Measurements from ENCODE around the gene HOXB2. TPM values are rescaled to one million over a fixed set of nuclear protein-coding genes. Genes with fewer than 3 reads are reported as not detected.
A peak's percentile ranks its signal among the peaks of the same experiment; 100 is the strongest.

HOXB2 gene
- polyA plus RNA-seq, 3 donors: 5.0 to 33.9 (median 24.3) TPM

DNA sequence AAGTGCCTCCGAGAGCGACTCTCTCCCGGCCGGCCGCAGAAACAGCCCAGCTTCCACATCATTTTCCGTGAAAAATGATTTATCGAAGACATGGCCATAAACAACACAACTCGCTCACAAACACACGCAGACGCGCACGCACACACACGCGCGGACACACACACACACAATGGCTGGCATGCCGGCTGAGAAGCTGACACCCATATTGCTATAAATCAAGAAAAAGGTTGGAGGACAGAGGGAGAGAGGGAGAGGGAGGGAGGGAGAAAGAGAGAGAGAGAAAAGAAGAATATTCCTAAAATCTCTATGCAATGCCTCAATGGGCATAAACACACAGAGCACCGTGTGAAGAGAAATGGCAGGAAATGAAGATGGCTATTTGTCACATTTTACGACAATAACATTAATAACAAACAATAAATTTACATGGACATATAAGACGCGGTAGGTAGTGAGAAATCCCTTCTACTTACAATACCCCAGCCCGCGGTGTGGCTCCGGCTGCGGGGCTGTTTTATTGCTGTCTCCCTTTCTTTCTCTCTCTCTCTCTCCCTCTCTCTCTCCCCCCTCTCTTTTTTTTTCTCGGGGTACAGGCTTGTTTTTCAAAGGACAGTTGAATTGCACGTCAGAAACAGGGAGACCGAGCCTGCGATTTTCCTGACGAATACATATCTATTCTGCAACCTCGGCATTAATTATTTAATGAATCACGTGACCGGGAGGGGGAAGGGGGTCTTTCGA is 23.8 kb upstream of the HOXB2 start:
- peak overlapping the region; percentile 17 for H3K27ac ChIP-seq (ENCODE audit: low read depth, low read length)
- WGBS, 3 donors: 8 to 17% (median 14%) methylated on average over 33 of the region's 33 CpGs

DNA sequence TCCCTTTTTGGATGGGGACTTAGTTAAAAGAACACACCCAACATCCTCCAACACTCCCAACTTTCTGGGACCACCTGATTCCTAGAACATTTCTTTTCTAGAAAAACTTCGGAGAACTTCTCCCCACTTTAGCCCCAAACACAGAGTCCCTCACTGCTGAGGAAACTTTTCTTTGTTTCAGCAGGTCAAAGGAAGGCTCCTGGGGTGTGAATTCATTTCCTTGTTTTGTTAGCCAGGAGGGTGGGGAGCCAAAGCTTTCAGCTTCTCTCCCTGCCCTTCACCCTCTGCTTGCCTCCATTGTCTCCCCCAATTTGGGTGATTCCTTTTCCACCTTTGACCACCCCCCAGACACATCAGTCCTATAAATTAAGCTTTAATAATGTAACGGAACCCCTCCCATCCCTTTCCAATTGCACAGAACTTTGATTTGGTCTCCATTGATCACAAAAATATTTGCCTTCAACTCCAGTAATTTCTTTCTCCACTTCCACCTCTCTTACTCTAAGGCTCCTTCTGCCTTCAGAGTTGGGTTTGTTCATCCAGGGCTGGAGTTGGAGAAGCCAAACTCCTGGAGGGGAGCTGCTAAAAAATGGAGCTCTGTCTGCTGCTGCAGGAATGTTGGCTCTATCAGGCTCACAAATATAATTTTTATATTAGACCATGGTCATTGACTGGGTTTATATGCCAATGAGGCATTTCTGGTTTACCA is 22.9 kb upstream of the HOXB2 start:
- WGBS, 3 donors: 15 to 63% (median 61%) methylated on average over 2 of the region's 2 CpGs
- H3K27ac ChIP-seq (ENCODE audit: low read depth, low read length): peak overlapping the region; percentile 18

DNA sequence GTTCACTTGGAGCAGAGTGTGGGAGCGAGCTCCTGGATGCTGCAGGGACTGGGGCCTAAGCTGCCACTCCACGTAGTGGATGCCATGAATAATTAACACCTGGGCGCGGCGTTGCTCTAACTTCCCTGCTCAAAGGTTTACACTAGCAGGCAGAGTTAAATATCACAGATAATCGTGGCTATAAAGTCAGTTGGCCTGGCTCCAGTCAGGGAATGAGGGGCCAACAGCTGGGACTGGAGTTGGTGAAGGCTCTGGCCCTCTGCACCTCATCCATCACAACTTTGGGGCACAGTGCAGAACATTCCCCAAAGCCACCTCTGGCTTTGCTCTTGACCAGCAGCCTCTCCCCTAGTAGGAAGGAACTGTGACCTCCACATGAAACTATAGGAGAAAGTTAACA is 22.3 kb upstream of the HOXB2 start:
- 44 to 74% (median 72%) methylated on average over 6 of the region's 6 CpGs for WGBS, 3 donors
- no peak overlapping the region for H3K27ac ChIP-seq (ENCODE audit: low read depth, low read length)

DNA sequence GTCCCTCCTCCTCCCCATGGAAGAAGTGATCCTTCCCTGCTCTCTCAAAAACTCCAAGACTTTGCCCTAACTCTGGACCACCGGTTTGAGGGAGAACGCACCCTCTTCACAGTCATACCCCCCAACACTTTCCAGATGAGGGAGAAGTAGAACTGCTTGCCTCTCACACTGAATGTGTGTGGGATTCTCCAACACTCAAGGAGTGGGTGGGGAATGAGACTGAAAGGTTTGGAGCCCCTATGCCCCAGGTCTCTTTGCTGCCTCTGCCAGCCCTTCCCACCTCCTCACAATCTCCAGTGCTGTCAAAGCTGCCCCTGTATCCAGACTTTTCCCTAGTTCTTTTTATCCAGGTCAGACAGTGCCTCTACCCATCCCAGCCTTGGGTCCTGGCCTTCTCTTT is 21.8 kb upstream of the HOXB2 start:
- 33 to 57% (median 45%) methylated on average over 2 of the region's 2 CpGs for WGBS, 3 donors
- no peak overlapping the region for H3K27ac ChIP-seq (ENCODE audit: low read depth, low read length)

DNA sequence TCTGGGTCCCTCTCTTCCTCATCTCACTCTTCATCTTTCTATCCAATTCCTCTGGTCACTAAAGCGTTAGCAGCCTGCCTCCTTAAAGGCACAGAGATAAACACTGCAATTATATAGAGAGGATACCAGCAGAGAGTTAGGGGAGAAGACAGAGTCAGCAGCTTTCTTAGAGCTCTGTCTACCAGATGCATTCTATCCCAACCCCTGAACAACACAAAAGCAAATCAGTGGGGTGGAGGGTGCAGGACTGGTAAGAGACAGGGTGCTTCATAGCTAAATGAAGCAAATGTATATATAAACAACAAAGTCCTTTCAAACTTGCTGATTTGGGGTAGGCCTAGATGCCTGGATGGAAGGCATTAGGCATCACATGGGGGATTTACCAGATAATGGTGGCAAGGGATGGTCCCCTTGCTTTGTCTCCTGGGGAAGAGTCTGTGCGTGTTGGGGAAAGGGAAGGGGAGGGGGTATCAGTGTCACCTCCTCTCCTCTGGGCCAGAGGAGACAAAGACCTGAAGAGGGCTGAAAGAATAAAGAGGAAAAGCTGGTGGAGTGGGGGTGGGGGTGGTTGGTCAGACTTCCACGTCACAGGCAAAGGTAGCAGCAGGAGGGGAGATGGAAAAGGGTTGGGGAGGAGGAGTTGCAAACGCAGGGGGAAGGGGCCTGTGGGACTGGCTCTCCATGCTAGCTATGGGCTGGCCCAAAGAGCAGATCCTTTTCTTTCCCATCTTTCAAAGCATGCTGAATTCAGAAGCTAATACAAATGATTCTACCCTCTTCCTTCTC is 21.2 kb upstream of the HOXB2 start:
- no peak overlapping the region for H3K27ac ChIP-seq (ENCODE audit: low read depth, low read length)
- WGBS, 3 donors: 41 to 80% (median 67%) methylated on average over 4 of the region's 4 CpGs

DNA sequence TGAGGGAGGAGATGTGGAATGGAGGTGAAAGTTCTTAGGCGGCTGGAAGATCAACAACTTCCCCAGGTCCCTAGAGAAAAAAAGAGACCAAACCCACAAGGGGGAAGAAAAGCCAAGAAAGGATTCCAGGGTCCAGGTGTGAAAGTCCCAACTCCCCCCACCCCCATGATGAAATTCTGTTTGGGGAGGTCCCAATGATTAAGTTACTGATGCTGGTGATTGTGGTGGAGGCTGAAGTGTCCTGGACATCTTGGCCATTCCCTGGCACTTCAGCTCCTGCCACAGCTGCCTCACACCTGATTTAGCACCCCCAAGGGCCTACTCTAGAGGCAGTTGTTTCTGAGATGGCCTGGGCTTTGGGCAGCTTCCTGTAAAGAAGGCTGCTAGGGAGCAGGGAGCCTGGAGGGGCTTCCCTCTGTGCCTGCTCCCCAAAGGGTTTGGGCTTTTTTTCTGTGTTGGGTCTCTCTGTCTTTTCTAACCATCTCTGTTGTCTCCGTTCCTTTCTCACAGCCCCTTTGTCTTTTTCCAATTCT is 20.2 kb upstream of the HOXB2 start:
- H3K27ac ChIP-seq (ENCODE audit: low read depth, low read length): no peak overlapping the region
- 43 to 66% (median 55%) methylated on average over 2 of the region's 2 CpGs for WGBS, 3 donors

DNA sequence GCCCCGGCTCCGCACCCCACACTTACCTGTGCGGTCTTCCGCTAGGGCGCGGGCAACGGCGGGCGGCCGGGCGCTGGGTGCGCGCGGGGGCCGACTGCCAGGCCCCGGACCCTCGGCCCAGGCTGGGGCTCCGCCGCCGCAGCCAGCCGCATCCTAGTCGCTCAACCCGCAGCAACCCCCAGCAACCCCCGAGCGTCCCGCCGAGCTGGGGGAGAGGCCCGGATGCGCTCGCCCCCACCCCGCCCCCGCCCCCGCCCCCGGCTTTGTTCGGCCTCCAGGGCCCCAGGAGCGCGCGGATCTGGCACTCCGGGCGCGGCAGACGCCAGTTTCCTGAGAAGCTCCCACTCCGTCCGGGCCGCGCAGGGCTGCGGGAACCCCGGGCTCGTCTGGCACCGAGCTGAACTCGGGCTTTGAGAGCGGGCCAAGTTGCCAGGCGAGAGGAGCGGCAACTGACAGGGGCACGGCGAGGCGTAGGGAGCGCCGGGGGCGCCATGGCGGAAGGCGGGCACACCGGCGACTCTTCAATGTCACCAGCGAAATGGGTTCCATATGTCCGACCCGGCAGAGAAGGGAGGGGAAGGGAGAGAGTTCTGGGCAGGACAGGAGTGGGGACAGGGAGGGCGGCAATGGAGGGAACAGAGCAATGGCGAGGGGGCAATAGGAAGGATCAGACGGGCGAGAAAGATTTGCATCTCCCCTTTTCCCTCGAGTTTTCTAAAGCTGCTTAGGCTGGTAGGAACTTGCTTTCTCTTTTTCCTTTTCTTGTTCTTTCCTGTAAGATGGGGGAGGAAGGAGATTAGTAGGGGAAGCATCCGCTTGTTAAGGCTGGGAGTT is 19.5 kb upstream of the HOXB2 start:
- peak overlapping the region; percentile 31 for H3K27ac ChIP-seq (ENCODE audit: low read depth, low read length)
- 7 to 15% (median 10%) methylated on average over 50 to 73 of the region's 73 CpGs for WGBS, 3 donors

DNA sequence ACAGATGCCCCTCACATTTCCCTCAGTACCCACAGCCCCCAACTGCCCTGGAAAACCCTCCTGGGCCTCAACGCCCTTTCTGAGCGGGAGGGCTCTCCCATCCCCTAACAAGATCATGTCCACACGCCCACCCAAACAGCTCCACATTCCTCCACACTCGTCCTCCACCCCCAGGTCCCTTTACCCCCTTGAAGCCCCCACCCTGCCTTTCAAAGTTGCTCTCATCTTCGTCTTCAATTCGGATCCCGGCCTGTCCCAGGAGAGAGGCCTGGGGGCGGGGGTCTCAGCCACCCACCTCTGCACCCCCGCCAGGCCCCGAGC is 18.9 kb upstream of the HOXB2 start:
- H3K27ac ChIP-seq (ENCODE audit: low read depth, low read length): no peak overlapping the region
- WGBS, 3 donors: 12 to 51% (median 46%) methylated on average over 6 to 10 of the region's 10 CpGs

DNA sequence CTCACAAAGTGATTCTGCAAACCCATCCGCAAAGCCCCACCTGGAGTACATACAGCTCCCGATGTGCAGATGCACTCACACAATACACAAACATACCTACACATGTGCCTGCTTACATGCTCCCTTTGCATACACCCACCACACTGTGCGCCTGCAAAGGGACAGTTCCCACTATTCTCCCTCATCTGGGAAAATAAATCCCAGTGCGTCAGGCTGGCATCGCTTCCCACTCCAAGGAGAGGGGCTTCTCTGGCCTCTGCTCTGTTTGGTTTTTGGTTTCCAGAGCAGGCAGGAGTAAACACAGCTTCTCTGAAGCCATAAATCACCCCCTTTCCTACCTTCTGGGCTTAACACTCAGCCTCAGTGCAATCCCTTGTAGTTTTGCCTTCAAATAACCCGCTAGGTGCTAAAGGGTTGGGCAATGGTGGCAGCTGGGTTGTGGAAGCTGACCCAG is 18.5 kb upstream of the HOXB2 start:
- H3K27ac ChIP-seq (ENCODE audit: low read depth, low read length): no peak overlapping the region
- WGBS, 3 donors: 51 to 78% (median 76%) methylated on average over 6 of the region's 6 CpGs

DNA sequence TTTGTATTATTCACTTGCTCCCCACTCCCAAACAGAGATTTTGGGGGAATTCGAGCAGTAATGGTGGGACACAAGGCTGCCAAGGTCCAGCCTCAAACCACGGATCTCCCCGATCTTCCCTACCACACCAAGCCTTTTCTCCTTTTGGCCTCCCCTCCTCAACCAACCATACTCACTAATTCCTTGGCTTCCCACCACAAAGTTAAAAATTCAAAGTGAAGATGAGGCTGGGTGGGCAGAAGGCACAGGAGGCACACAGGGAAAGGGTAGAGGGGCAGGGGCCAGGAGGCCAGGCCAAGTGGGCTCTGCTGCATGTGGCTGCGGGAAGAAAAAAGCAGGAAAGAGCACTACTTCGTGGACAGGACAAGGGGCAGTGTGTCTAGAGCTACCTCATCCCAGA is 18.0 kb upstream of the HOXB2 start:
- H3K27ac ChIP-seq (ENCODE audit: low read depth, low read length): no peak overlapping the region
- WGBS, 3 donors: 36 to 68% (median 65%) methylated on average over 5 of the region's 5 CpGs

DNA sequence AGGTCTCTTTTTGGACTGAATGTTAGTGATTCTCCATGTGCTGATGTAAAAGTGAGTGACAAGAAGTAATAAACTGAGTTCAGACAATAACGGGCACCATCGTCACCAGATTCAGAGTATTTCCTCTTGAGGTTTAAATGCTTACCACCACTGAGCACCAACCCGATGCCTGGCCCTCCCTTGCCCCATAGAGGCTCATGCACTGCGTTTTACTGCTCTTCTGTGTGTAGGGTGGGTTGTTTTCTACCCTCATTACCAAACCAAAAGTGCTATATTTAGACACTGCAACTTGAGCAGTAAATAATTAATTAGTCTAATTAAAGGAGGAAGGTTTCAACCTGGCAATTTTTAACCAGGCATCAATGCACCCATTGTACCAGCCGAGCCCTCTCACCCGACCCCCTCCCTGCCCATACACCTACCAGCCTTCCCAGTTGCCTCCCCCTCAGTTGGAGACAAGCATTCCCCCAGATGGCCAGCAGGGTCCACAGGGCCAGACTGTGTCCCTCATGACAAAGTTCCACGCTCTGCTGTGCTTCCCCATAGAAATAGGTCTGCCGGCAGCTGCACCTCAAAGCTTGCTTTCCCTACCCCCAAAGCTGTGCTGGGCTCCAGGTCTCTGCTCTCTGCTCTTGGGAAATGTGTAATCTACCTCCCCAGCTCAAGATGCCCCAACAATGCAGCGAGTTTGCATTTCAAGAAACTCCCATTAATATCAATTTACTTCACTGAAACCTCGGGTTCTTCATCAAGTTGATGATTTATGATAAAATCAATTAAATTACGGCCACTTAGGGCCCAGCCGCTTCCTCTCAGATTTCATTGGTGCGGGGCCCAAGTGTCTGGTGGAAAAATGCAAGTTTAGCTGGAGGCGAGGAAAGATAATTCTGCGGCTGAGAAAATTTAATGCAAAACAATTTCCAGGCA is 17.2 kb upstream of the HOXB2 start:
- no peak overlapping the region for H3K27ac ChIP-seq (ENCODE audit: low read depth, low read length)
- WGBS, 3 donors: 29 to 66% (median 60%) methylated on average over 15 of the region's 15 CpGs

DNA sequence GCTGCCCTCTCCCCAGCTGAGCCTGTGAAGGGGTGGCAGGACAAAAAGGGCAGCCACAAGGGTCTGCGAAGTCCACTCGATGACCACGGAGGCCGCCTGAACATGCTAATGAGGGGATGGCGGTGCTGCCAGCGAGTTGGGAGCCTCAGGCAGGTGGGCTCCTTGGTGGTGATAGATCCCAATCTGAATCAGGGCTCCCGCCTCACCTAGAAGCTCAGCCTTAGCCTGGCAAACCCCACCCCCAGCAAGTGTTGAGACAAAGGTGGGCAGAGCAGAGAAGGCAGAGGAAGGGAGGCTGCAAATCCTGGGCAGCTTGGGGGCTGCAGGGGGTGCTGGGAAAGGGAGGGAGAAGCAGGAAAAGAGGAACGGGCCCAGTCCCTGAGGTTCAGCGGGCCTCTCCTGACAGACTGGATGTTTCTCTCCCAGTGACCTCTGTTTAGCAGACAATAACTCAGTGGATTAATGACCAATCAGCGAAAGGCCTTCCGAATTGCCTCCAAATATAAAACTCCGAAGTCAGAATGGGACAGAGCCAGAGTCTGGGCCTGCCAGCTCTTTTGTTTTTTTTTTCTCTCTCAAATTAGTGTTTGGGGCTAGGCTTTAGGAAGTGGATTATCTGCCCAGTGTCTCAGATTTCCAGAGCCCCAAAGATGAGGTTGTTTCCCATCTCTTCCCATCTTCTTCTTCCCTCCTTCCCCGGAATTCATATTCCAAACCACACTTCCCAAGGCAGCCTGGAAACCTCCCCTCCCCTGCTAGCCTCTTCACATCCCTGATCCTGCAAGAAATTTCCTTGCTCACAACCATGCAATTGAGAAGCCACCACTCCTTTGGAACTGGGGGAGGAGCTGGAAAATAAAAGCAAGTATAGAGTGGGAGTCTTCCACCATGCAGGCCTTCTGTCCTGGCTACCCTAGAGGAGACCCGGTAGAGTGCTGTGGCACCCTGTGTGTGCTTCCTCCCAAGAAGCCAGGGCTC is 15.2 kb upstream of the HOXB2 start:
- WGBS, 3 donors: 51 to 63% (median 58%) methylated on average over 14 of the region's 14 CpGs
- no peak overlapping the region for H3K27ac ChIP-seq (ENCODE audit: low read depth, low read length)

DNA sequence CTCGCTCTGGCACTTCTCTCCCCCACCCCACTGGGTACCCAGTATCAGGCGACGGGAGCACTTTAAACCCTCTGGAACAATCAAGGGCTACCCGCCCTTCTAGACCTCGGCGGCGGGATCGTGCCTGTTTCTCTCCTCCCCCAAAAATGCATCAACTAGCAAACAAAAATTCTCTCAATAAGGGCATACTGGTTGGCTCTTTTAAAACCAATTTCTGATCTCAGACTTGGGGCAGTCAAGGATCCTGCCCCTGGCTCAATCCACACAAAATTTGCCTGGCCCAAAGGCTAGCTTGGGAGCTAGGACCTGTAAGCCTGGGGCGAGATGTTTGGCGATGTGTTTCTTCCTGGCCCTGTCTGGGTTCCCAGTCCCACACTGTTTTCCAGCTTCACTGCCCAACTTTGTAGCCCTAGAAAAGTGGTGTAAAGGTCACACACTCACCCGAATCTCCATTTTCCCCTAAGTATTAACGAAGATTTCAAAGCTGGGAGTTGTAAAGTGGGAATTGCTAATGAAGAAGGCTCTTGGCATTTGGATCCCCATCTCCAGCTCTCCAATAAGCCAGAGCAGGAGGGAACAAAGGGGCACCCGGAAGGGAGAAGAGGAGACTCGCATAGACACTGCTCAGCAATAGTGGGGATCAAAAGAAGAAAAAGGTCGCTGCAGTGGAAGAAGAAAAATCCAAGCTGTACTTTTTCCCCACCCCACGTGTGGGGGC is 14.4 kb upstream of the HOXB2 start:
- WGBS, 3 donors: 39 to 70% (median 67%) methylated on average over 16 of the region's 16 CpGs
- no peak overlapping the region for H3K27ac ChIP-seq (ENCODE audit: low read depth, low read length)

DNA sequence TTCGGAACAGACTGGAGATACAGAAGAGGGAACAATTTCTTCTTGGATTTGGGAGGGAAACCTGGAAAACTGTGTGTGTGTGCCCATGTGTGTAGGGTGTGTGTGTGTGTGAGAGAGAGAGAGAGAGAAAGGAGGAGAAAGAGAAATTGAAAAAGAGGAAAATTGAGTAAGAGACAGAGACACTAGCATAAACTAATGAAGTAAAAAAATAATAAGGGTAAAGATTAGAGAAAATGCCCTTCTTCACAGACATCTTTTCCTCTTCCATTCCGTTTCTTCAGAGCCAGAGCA is 13.9 kb upstream of the HOXB2 start:
- no peak overlapping the region for H3K27ac ChIP-seq (ENCODE audit: low read depth, low read length)
- WGBS, 3 donors: 56 to 80% (median 70%) methylated on average over 2 of the region's 2 CpGs

DNA sequence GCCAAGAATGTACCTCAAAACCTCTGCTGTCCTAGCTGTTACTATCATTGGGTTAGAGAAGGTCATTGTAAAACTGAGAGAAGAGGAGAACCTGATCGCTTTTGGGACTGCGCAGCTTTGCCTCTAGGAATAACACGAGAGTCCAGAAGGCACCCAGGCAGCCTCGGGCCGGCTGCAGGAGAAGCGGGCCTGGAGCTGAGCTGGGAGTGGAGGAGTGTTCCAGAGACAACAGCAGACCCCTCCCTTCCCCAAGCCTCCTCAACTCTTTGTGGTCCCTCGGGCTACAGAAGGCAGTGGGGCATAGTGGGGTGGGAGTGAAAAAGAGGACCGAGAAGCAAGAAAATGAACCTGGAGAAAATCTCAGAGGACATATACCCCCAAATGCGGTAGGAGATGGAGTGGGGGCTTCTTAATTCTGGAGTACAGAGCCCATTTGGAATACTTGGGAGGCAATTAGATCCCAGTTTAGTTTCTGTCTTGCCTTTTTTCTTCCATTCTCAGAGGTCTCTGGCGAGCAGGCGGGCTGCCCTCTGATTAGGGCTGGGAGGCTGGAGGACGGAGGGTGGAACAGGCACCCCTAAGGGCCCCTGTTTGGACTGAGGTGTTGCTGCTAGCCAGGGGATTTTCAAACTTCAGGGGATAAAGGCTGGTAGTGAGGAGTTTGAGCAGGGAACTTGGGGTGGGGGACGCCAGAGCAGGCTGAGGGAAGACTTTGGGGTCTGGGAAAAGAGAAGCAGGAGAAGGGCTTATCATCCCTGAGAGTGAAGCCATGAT is 13.3 kb upstream of the HOXB2 start:
- 40 to 64% (median 64%) methylated on average over 13 of the region's 13 CpGs for WGBS, 3 donors

More for the DNA sequence above, 13.3 kb upstream of the HOXB2 start:
- no peak overlapping the region for H3K27ac ChIP-seq (ENCODE audit: low read depth, low read length)
